GM12872 (cell line): ENCODE results near the gene UMODL1.

Experiments
- CTCF ChIP-seq: IDR thresholded peaks from 3 replicates; pipeline ENCODE4 v1.5.1; 2011; ENCODE audit warnings: low read depth, mild to moderate bottlenecking, low read length, moderate library complexity; ENCODE audit not compliant: insufficient read depth

Gene UMODL1

GRCh38 chr21:42056468-42056867 lies 14.6 kb upstream of the UMODL1 start:
- TF ChIP-seq CTCF: no peak

- no peak for TF ChIP-seq CTCF
Observed at GRCh38 chr21:42056996-42057689, 14.0 kb upstream of the UMODL1 start.

GRCh38 chr21:42057851-42058437 lies 13.2 kb upstream of the UMODL1 start:
- no peak for TF ChIP-seq CTCF

GRCh38 chr21:42058631-42059111 lies 12.4 kb upstream of the UMODL1 start:
- TF ChIP-seq CTCF: no peak

- TF ChIP-seq CTCF: no peak
Observed at GRCh38 chr21:42059141-42059540, 12.0 kb upstream of the UMODL1 start.

GRCh38 chr21:42059721-42060120 lies 11.4 kb upstream of the UMODL1 start:
- TF ChIP-seq CTCF: no peak

GRCh38 chr21:42060166-42060565 lies 11.0 kb upstream of the UMODL1 start:
- TF ChIP-seq CTCF: no peak
